Activated CD4-positive, alpha-beta T cell treated with anti-CD3 and anti-CD28 coated beads for 36 hours (primary cell): ENCODE data around the gene LTB4R. TPM values are rescaled to one million over a fixed set of nuclear protein-coding genes. Genes with fewer than 3 reads are reported as not detected.

Source experiments
- ATAC-seq: fragments of 200-7000 bp; cut with Tn5 transposase; one replicate; pipeline ENCODE4 v1.10.0; 2021; ENCODE audit warnings: mild to moderate bottlenecking, moderate library complexity
- CTCF ChIA-PET: fragments of 350-600 bp; sonication (Branson Sonifier 250); formaldehyde crosslinking; loops from one replicate; lab custom pipeline; 2021; ENCODE audit warnings: antibody characterized with exemption; lab: Charles Lee
- POLR2A ChIA-PET: fragments of 350-600 bp; sonication (Branson Sonifier 250); formaldehyde crosslinking; loops from one replicate; lab custom pipeline; 2021; ENCODE audit warnings: antibody characterized with exemption, inconsistent platforms; lab: Charles Lee
- DNase-seq: peaks from one replicate; pipeline ENCODE4 v3.0.0-alpha.2; 2020
- H3K27ac Mint-ChIP-seq: one replicate; pipeline ENCODE4 v1.8.0; 2021; ENCODE audit warnings: mixed read lengths
- H3K27me3 Mint-ChIP-seq: one replicate; pipeline ENCODE4 v1.8.0; 2021; ENCODE audit warnings: mixed read lengths
- H3K36me3 Mint-ChIP-seq: one replicate; pipeline ENCODE4 v1.8.0; 2021; ENCODE audit warnings: low read depth, mixed read lengths
- H3K4me1 Mint-ChIP-seq: one replicate; pipeline ENCODE4 v1.8.0; 2021; ENCODE audit warnings: mixed read lengths
- H3K4me3 Mint-ChIP-seq: one replicate; pipeline ENCODE4 v1.8.0; 2021; ENCODE audit warnings: mild to moderate bottlenecking, moderate library complexity, mixed read lengths
- H3K9me3 Mint-ChIP-seq: one replicate; pipeline ENCODE4 v1.8.0; 2021; ENCODE audit warnings: low read depth, mixed read lengths
- intact Hi-C, 2 experiments: fragments of 100-400 bp; cut with DNase I in 1 of 2; cut with micrococcal nuclease in 1 of 2; formaldehyde crosslinking; loops; one replicate each; pipeline versions ENCODE4 v1.14.2 to v1.15.1; 2022 to 2024; cut with DNase I, micrococcal nuclease
- total RNA-seq, 2 experiments: library from RNA; stranded (reverse); gene quantifications; one replicate each; pipeline ENCODE4 v1.2.3, GENCODE V29; 2021

Gene LTB4R
- total RNA-seq, 2 experiments from 2014 or later, result 10.1 to 14.2 TPM

DNA sequence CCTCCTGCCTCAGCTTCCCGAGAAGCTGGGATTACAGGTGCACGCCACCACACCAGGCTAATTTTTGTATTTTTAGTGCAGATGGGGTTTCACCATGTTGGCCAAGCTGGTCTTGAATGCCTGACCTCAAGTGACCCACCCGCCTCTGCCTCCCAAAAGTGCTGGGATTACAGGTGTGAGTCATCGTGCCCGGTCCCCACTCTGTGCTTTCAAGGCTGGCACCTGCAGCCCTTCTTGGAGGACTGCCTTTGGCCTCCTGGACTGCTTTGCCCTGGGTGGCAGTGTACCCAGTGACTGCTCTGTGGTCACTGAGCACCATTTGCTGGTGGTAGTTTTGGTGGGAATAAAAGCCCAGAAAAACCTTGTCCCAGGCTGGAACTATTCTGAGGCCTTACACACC, 24.3 kb upstream of the LTB4R start:
- ATAC-seq, result no peak
- ChIA-PET POLR2A (no interaction called here), CTCF (interaction anchor here (0.9 kb wide), 1 partner anchor 10 kb away, joined by 3 read pairs; no protein-coding TSS in a partner anchor)
- Mint-ChIP-seq H3K27ac (no peak overlapping the region), H3K27me3 (no peaks in the 10 kb centered on the region), H3K36me3 (peaks cover 19% of the 10 kb centered on the region), H3K4me3 (no peak overlapping the region), H3K9me3 (no peaks in the 10 kb centered on the region), H3K4me1 (peaks cover 28% of the 10 kb centered on the region)
- DNase-seq, result no peak
- intact Hi-C loops, result no loop called here

DNA sequence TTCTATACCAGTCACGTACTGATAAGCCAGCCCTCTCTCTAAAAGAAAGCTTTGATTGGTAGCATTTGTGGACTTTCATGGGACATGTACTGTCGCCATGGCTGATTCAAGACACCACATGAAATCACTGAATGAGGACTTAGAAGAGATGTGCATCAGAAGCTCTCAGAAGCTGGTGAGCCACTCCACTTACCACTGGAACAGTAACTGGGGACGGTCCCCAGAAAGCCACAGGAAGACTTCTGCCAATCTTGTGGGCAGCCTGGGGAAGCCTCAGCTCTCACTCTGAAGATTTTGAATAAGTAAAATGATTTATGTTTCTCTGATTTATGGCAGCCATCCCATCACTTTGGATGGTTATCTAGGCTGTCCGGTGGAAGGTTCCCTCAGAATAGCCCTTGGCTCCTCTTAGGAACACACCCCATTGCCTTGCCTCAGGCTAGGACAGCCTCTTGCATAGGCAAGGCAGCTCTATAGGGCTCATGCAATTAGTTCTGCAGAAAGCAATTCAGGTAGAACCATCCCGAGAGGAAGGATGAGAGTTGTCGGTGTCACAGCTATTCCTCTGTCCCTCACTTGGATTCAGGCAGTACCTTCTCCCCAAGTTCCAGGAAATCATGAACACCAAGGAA, 21.5 kb upstream of the LTB4R start:
- peak; percentile 99 for ATAC-seq

DNA sequence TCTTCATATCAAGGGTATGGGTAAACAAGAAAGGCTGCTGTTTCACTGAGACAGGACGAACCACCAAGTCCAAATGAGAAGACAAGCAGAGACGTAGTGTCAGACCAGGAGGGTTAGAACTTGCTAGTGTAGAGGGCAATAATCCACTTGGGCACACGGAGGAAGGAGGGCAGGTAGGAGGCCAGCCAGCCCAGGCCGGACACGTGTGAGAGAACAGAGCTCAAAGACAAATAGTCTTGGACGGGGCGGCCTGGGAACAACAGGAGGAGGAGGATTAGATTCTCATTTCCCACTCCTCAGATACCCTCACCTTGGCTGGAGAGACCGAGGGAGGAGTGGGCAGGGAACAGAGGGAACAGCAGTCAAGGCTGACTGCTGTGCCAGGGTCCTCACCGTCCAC, 20.6 kb upstream of the LTB4R start:
- H3K4me3 Mint-ChIP-seq, result no peak overlapping the region
- DNase-seq (no peak), ATAC-seq (no peak)
- intact Hi-C loops, result no loop called here
- ChIA-PET POLR2A (interaction anchor here (1.0 to 1.5 kb wide), 2 partner anchors 13 to 48 kb away, joined by 3 to 10 read pairs; partner anchors contain the start of gene TINF2), CTCF (interaction anchor here (0.9 to 4.2 kb wide), 12 partner anchors 9 to 183 kb away, joined by 3 to 36 read pairs (median 6); partner anchors contain the start of genes CIDEB, DHRS1, LTB4R2 and MDP1)
- no peaks in the 10 kb centered on the region for H3K27me3 Mint-ChIP-seq
- H3K4me1 Mint-ChIP-seq, result peaks cover 29% of the 10 kb centered on the region
- H3K36me3 Mint-ChIP-seq, result peaks cover 31% of the 10 kb centered on the region
- H3K27ac Mint-ChIP-seq, result no peak overlapping the region
- no peaks in the 10 kb centered on the region for H3K9me3 Mint-ChIP-seq

More for the DNA sequence above, 21.5 kb upstream of the LTB4R start:
- H3K27me3 Mint-ChIP-seq, result no peaks in the 10 kb centered on the region
- CTCF ChIA-PET, result interaction anchor here (0.9 to 4.2 kb wide), 13 partner anchors 10 to 182 kb away, joined by 3 to 36 read pairs (median 5); partner anchors contain the start of genes CIDEB, DHRS1, IPO4 and MDP1
- peak overlapping the region; percentile 25 for H3K27ac Mint-ChIP-seq
- POLR2A ChIA-PET, result interaction anchor here (0.9 to 1.5 kb wide), 6 partner anchors 11 to 142 kb away, joined by 3 to 10 read pairs (median 5); partner anchors contain the start of genes LTB4R2, RABGGTA and TINF2
- peak; percentile 88 for DNase-seq
- H3K4me1 Mint-ChIP-seq, result peaks cover 28% of the 10 kb centered on the region
- H3K9me3 Mint-ChIP-seq, result no peaks in the 10 kb centered on the region
- H3K36me3 Mint-ChIP-seq, result peaks cover 31% of the 10 kb centered on the region
- H3K4me3 Mint-ChIP-seq, result peak overlapping the region; percentile 21
- intact Hi-C loops, result loop anchor here (1.0 kb wide), 3 partner anchors 8 to 15 kb away; no protein-coding TSS in a partner anchor

DNA sequence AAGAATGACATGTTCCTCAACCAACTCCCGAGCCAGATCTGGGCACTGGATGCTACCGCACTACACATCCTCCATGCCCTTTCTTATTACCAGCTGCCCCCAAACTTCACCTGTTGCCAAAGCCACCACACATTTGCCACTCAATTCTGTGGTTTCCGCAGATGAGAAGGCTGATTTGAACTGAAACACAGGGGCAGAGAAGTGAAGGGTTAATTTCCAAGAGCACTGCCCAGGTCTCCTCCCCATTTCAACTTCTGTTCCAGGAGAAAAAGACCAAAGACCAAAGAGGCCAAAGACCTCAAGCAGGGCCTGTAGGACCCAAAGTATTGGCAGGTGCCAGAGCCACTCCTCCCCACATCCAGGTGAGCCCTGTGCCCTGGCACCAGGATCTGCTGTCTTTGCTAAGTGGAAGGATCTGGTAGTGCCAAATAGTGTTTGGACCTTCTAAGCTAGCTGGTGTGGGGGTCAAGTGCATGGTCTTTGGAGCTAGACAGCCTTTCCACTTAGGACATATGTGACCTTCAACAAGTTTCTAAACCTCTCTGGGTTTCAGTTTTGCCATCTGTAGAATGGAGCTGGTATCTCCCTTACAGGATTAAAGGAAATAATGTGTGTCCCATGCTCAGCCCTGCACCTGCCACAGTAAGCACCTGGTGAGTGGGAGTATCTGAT, 19.7 kb upstream of the LTB4R start:
- intact Hi-C loops, result no loop called here
- DNase-seq (no peak), ATAC-seq (no peak)
- no peaks in the 10 kb centered on the region for H3K27me3 Mint-ChIP-seq
- no peak overlapping the region for H3K27ac Mint-ChIP-seq
- H3K4me3 Mint-ChIP-seq, result no peak overlapping the region
- POLR2A ChIA-PET, result interaction anchor here (1.0 to 1.1 kb wide), 2 partner anchors 14 to 49 kb away, joined by 3 to 4 read pairs; partner anchors contain the start of gene TINF2
- peaks cover 38% of the 10 kb centered on the region for H3K4me1 Mint-ChIP-seq
- no peaks in the 10 kb centered on the region for H3K9me3 Mint-ChIP-seq
- H3K36me3 Mint-ChIP-seq, result peaks cover 39% of the 10 kb centered on the region
- CTCF ChIA-PET, result interaction anchor here (1.0 to 4.2 kb wide), 8 partner anchors 11 to 145 kb away, joined by 3 to 36 read pairs (median 6); partner anchors contain the start of genes LTB4R2, RABGGTA and TINF2

DNA sequence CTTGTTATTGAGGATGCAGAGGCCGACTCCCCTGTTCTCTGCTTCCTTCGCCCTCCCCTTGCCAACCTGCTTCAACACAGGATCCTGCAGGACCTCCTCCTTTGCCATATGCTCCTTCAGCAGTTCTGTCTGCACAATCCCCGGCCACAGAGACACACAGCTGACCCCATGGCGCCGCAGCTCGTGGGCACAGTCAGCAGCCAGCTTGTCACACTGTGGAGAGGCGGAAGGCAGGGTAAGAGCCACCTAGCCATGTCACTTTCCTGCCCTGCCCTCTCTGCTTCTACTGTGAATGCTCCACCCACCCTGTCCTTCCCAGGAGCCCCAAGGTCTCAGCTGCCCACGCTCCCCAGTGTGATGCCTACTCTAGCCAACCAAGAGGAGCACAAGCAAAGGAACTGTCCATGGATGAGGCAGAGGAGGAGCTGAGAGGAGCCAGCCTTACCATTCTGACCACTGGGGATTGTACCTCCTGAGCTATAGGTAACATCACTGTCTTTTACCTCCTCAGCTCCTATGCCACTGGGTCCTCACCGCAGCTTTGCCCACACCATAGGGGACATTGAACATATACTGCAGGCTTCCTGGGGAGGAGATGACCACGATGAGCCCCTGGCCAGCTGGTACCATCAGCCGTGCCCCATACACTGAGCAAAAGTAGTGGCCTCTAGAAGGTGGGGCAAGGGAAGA, 19.0 kb upstream of the LTB4R start:
- H3K27me3 Mint-ChIP-seq, result no peaks in the 10 kb centered on the region
- ChIA-PET POLR2A (interaction anchor here (1.1 kb wide), 1 partner anchor 50 kb away, joined by 4 read pairs; the partner anchor contains the start of gene TINF2), CTCF (interaction anchor here (0.8 to 4.2 kb wide), 11 partner anchors 11 to 145 kb away, joined by 3 to 36 read pairs (median 6); partner anchors contain the start of genes CIDEB, MDP1, RABGGTA and TINF2)
- intact Hi-C loops, result no loop called here
- H3K4me1 Mint-ChIP-seq, result peaks cover 45% of the 10 kb centered on the region
- no peak for DNase-seq
- no peaks in the 10 kb centered on the region for H3K9me3 Mint-ChIP-seq
- H3K27ac Mint-ChIP-seq, result no peak overlapping the region
- no peak for ATAC-seq
- peaks cover 41% of the 10 kb centered on the region for H3K36me3 Mint-ChIP-seq
- no peak overlapping the region for H3K4me3 Mint-ChIP-seq

DNA sequence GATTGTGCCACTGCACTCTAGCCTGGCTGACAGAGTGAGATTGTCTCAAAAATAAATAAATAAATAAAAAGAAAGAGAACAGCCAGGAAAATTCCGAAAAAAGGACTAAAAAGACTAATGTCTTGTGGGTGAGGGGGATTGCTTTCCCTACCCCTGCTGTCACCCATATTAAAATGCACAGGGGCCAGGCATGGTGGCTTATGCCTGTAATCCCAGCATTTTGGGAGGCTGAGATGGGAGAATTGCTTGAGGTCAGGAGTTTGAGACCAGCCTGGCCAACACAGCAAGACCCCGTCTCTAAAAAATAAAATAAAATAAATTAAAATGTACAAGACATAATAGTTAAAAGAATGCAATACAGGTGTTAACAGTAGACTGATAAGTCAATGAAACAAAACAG, 17.8 kb upstream of the LTB4R start:
- no peak overlapping the region for H3K27ac Mint-ChIP-seq
- H3K4me1 Mint-ChIP-seq, result peaks cover 46% of the 10 kb centered on the region
- POLR2A ChIA-PET, result no interaction called here
- H3K36me3 Mint-ChIP-seq, result peaks cover 40% of the 10 kb centered on the region
- no peaks in the 10 kb centered on the region for H3K27me3 Mint-ChIP-seq
- ATAC-seq, result no peak
- DNase-seq, result no peak
- H3K9me3 Mint-ChIP-seq, result no peaks in the 10 kb centered on the region
- CTCF ChIA-PET, result interaction anchor here (0.7 to 4.2 kb wide), 11 partner anchors 9 to 143 kb away, joined by 3 to 36 read pairs (median 6); partner anchors contain the start of genes CIDEB, MDP1 and RABGGTA
- intact Hi-C loops, result no loop called here
- no peak overlapping the region for H3K4me3 Mint-ChIP-seq

DNA sequence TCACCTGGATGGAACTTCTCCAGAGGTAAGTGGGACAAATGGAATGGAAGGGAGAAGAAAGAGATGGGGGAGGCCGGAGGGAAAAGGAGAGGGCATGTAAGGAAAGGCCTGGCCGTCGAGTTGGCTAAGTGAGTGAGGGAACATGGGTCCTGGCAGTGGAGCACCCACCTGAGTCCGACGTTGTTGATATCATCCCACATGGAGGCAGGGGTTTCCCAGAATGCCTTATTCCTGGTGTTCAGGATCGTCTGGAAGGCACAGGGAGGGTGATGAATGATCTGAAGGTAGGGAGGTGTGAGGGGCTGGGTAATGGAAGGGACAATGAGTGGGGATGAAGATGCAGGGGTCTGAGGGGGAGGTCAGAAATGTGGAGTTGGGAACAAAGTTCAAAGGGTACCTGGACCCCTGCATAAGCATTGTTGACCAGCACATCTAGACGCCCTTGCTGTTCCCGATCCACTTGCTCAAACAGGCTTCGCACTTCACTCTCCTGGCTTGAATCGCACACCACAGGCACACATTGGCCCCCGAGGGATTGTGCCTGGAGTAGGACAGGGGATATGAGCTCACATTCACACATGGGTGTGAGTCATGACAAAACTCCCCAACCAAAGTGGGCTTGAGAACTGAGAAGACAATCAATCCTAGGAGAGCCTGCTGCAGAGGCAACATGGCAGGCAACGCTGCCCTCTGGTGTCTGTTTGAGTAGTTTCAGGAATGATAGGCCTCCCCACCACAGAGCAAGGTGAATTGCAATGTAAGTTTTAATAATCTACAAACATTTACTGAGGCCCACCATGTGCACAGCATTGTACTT, 14.8 kb upstream of the LTB4R start:
- H3K9me3 Mint-ChIP-seq, result no peaks in the 10 kb centered on the region
- peak; percentile 76 for ATAC-seq

DNA sequence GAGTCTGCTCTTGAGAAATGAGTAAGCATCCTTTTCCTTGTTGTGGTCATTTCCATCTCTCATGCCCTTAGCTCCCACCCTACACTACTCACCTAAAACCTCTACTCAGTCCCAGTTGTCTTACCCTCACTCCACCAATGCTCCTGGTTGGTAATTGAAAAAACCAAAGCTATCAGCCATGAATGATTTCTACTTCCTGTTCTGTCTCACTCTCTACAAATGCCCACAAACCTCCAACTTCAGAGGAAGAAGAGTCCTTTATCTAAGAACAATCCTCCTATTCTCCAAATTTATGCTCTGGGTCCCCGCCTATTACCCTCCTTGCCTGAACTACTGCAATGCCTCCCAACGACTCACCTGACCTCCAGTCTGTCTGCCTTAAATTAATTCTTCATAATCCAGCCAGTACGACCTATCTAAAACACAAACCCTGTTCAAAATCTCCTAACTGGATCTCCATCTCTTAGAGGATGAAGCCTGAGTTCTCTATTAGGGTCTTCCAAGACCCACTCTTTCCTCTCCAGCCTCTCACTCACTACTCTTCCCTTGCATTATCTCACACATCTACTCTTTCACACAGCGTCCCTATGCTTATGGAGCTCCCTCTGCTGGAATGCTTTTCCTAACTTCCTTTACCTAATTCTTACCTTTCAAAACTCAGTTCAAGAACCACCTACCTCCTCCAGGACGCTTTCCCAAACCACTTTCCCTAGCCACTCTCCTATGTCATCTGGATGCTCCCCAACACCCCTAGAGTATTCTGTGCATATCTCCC, 13.9 kb upstream of the LTB4R start:
- Mint-ChIP-seq H3K9me3 (no peaks in the 10 kb centered on the region), H3K27me3 (no peaks in the 10 kb centered on the region), H3K27ac (peak overlapping the region; percentile 79), H3K4me3 (no peak overlapping the region), H3K4me1 (peaks cover 51% of the 10 kb centered on the region), H3K36me3 (peaks cover 28% of the 10 kb centered on the region)
- peak; percentile 25 for ATAC-seq
- intact Hi-C loops, result loop anchor here (1.0 to 5.0 kb wide), 9 partner anchors 8 to 285 kb away; partner anchors contain the start of genes MDP1 (in 2 of the 2), RNF31 (in 2 of the 2), CARMIL3 (in 1 of the 2) and LTB4R (in 1 of the 2)
- DNase-seq, result no peak
- CTCF ChIA-PET, result interaction anchor here (0.6 to 16.5 kb wide), 30 partner anchors 13 to 359 kb away, joined by 3 to 430 read pairs (median 4); partner anchors contain the start of genes CHMP4A, CIDEB, GMPR2 and IRF9
- POLR2A ChIA-PET, result interaction anchor here (0.6 to 1.5 kb wide), 7 partner anchors 26 to 151 kb away, joined by 3 to 7 read pairs (median 3); partner anchors contain the start of genes PSME2, RABGGTA and TINF2

More for the DNA sequence above, 14.8 kb upstream of the LTB4R start:
- peaks cover 45% of the 10 kb centered on the region for H3K4me1 Mint-ChIP-seq
- CTCF ChIA-PET, result interaction anchor here (0.6 to 16.5 kb wide), 31 partner anchors 9 to 253 kb away, joined by 3 to 430 read pairs (median 4); partner anchors contain the start of genes CHMP4A, CIDEB, EMC9 and GMPR2
- intact Hi-C loops, result loop anchor here (1.0 to 5.0 kb wide), 11 partner anchors 7 to 284 kb away; partner anchors contain the start of genes MDP1 (in 2 of the 2), RNF31 (in 2 of the 2), CARMIL3 (in 1 of the 2) and LTB4R (in 1 of the 2)
- POLR2A ChIA-PET, result interaction anchor here (0.6 to 1.5 kb wide), 6 partner anchors 25 to 150 kb away, joined by 3 to 7 read pairs (median 4); partner anchors contain the start of genes CHMP4A, PSME2 and RABGGTA
- peaks cover 30% of the 10 kb centered on the region for H3K36me3 Mint-ChIP-seq
- peak; percentile 88 for DNase-seq
- H3K27me3 Mint-ChIP-seq, result no peaks in the 10 kb centered on the region
- H3K4me3 Mint-ChIP-seq, result peak overlapping the region; percentile 16
- H3K27ac Mint-ChIP-seq, result peak overlapping the region; percentile 79

DNA sequence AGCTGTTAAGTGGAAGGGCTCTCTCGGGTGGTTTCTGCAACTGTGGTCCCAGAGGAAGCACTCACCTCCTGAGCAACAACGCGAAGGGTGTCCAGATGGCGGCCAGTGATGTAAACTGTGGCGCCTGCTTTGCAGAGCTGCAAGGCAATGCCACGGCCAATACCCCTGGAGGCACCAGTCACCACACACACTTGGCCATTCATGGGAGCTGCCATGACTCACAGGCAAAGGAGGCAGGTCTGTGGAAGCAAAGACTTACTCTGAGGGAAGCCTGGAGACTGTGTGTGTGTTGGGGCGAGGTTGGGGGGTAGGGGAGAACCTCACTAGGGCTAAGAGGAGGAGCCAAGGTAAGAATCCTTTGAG, 12.4 kb upstream of the LTB4R start:
- CTCF ChIA-PET, result interaction anchor here (0.9 to 16.5 kb wide), 10 partner anchors 11 to 138 kb away, joined by 4 to 430 read pairs (median 22); partner anchors contain the start of genes CHMP4A, CIDEB, GMPR2 and LTB4R
- no peaks in the 10 kb centered on the region for H3K27me3 Mint-ChIP-seq
- peak overlapping the region; percentile 77 for H3K27ac Mint-ChIP-seq
- peak overlapping the region; percentile 91 for H3K4me3 Mint-ChIP-seq
- POLR2A ChIA-PET, result interaction anchor here (0.7 to 1.7 kb wide), 3 partner anchors 34 to 185 kb away, joined by 3 to 12 read pairs (median 6); partner anchors contain the start of genes DCAF11, NRL and TINF2
- intact Hi-C loops, result loop anchor here (1.0 to 5.0 kb wide), 14 partner anchors 28 to 287 kb away; partner anchors contain the start of genes CHMP4A (in 2 of the 2), CARMIL3 (in 1 of the 2), DCAF11 (in 1 of the 2) and EMC9 (in 1 of the 2)
- DNase-seq, result peak; percentile 52
- no peaks in the 10 kb centered on the region for H3K9me3 Mint-ChIP-seq
- ATAC-seq, result peak; percentile 18
- peaks cover 51% of the 10 kb centered on the region for H3K4me1 Mint-ChIP-seq
- peaks cover 33% of the 10 kb centered on the region for H3K36me3 Mint-ChIP-seq
